GM19468 (cell line): ENCODE measurements around the gene MB21D2.
"Not testable (repeated sequence)": the region's sequence is repeated elsewhere in the genome, so short reads cannot be mapped to it uniquely, and the experiment has no call there.

Experiments
- ATAC-seq: cut with Tn5 transposase; IDR thresholded peaks from one replicate; pipeline ENCODE4 v1.9.1; 2021; ENCODE audit warnings: mild to moderate bottlenecking, moderate library complexity, moderate number of reproducible peaks; ENCODE audit not compliant: unreplicated experiment; ENCODE audit errors: extremely low read depth

The MB21D2 gene

GRCh38 chr3:192864941-192865340 is 52.7 kb downstream of the MB21D2 start:
- ATAC-seq: peak; percentile 54

GRCh38 chr3:192863091-192863420 is 54.6 kb downstream of the MB21D2 start:
- no peak for ATAC-seq

GRCh38 chr3:192862408-192863090 is 55.1 kb downstream of the MB21D2 start:
- ATAC-seq: no peak

- no peak for ATAC-seq
Observed at GRCh38 chr3:192861972-192862371, 55.7 kb downstream of the MB21D2 start.

GRCh38 chr3:192860454-192860853 is 57.2 kb downstream of the MB21D2 start:
- ATAC-seq: no peak

- no peak for ATAC-seq
Observed at GRCh38 chr3:192858849-192859585, 58.6 kb downstream of the MB21D2 start.

GRCh38 chr3:192857260-192857661 is 60.4 kb downstream of the MB21D2 start:
- no peak for ATAC-seq

GRCh38 chr3:192855434-192855833 is 62.2 kb downstream of the MB21D2 start:
- no peak for ATAC-seq

GRCh38 chr3:192851821-192852372 is 65.8 kb downstream of the MB21D2 start:
- ATAC-seq: peak; percentile 47

- no peak for ATAC-seq
Observed at GRCh38 chr3:192850451-192850981, 67.1 kb downstream of the MB21D2 start.

GRCh38 chr3:192849821-192850220 is 67.8 kb downstream of the MB21D2 start:
- not testable (repeated sequence) for ATAC-seq

GRCh38 chr3:192848371-192849233 is 69.1 kb downstream of the MB21D2 start:
- no peak for ATAC-seq

GRCh38 chr3:192847941-192848340 is 69.7 kb downstream of the MB21D2 start:
- ATAC-seq: no peak

GRCh38 chr3:192845526-192845855 is 72.2 kb downstream of the MB21D2 start:
- no peak for ATAC-seq

- no peak for ATAC-seq
Observed at GRCh38 chr3:192844836-192845525, 72.7 kb downstream of the MB21D2 start.

GRCh38 chr3:192844486-192844765 is 73.2 kb downstream of the MB21D2 start:
- ATAC-seq: no peak

GRCh38 chr3:192843723-192844485 is 73.8 kb downstream of the MB21D2 start:
- ATAC-seq: no peak

GRCh38 chr3:192843119-192843518 is 74.5 kb downstream of the MB21D2 start:
- no peak for ATAC-seq

GRCh38 chr3:192842711-192843110 is 74.9 kb downstream of the MB21D2 start:
- no peak for ATAC-seq
